A549 (cell line): ENCODE results near the gene HEXD. TPM values are rescaled to one million over a fixed set of nuclear protein-coding genes. Genes with fewer than 3 reads are reported as not detected.
A peak's percentile ranks its signal among the peaks of the same experiment; 100 is the strongest.

Source experiments
- ATAC-seq, 2 experiments: fragments of 200-7000 bp in 1 of 2; fragments of >200 bp in 1 of 2; cut with Nextera tagmentation in 1 of 2; cut with Tn5 transposase in 1 of 2; 3 replicates each; pipeline versions ENCODE4 v1.8.0 to v1.9.1; 2018 to 2020; ENCODE audit warnings: mild to moderate bottlenecking in 1 of 2, moderate library complexity in 1 of 2
- CTCF ChIA-PET: fragments of 300-600 bp; sonication (Branson Sonifier 250); formaldehyde crosslinking; extraction: SDS; loops from one replicate; lab custom pipeline; 2021; ENCODE audit warnings: antibody characterized with exemption, inconsistent platforms; lab: Yijun Ruan, JAX
- POLR2A ChIA-PET: fragments of 350-600 bp; formaldehyde crosslinking; extraction: SDS; loops from one replicate; lab custom pipeline; 2021; ENCODE audit warnings: antibody characterized with exemption, inconsistent platforms; lab: Yijun Ruan, JAX
- DNase-seq, 2 experiments: peaks; one replicate each; pipeline versions ENCODE4 v3.0.0 to v3.0.0-alpha.2; 2011 to 2016; ENCODE audit warnings: low read depth in 1 of 2, low spot score in 1 of 2
- FAIRE-seq: peaks from 2 replicates; lab custom pipeline; 2011; peaks lifted over from hg19 to GRCh38; lab: Jason Lieb, UNC
- H3K27ac ChIP-seq, 2 experiments: fragments of >200 bp; sonication (Bioruptor Twin); formaldehyde crosslinking; 3 replicates each; pipeline ENCODE4 v1.5.1; 2016 to 2017
- H3K4me1 ChIP-seq: fragments of >200 bp; sonication (Bioruptor Twin); formaldehyde crosslinking; 3 replicates; pipeline ENCODE4 v1.6.1; 2016
- H3K4me2 ChIP-seq: fragments of >200 bp; sonication (Bioruptor Twin); formaldehyde crosslinking; 3 replicates; pipeline ENCODE4 v1.6.1; 2016
- H3K4me3 ChIP-seq: fragments of >200 bp; sonication (Bioruptor Twin); formaldehyde crosslinking; 3 replicates; pipeline ENCODE4 v1.5.1; 2016
- H3K9me3 ChIP-seq: fragments of >200 bp; sonication (Bioruptor Twin); formaldehyde crosslinking; 3 replicates; pipeline ENCODE4 v1.6.1; 2016
- BHLHE40 ChIP-seq: IDR thresholded peaks from 2 replicates; pipeline ENCODE4 v1.6.1; 2012; ENCODE audit warnings: low read depth, low read length, inconsistent platforms
- CHD2 ChIP-seq: fragments of 150-350 bp; IDR thresholded peaks from 2 replicates; pipeline ENCODE4 v1.6.1; 2014; ENCODE audit warnings: low read length; ENCODE audit not compliant: partially characterized antibody
- EHF ChIP-seq: fragments of 250-450 bp; sonication (Bioruptor Pico); IDR thresholded peaks from 2 replicates; pipeline ENCODE4 v1.5.0; 2020; ENCODE audit warnings: mild to moderate bottlenecking
- EP300 ChIP-seq, 2 experiments: fragments of >200 bp; sonication (Bioruptor Twin); formaldehyde crosslinking; IDR thresholded peaks; 2 replicates in 1 of 2; 3 replicates in 1 of 2; pipeline ENCODE4 v1.6.1; 2016 to 2017
- FOSL2 ChIP-seq, 2 experiments: fragments of 450-650 bp in 1 of 2; fragments of >200 bp in 1 of 2; sonication (Bioruptor Twin) in 1 of 2; formaldehyde crosslinking; IDR thresholded peaks; 2 replicates each; pipeline versions ENCODE4 v1.5.0 to v1.6.1; 2016 to 2020; ENCODE audit warnings: mild to moderate bottlenecking in 1 of 2, moderate library complexity in 1 of 2
- HOXA7 ChIP-seq: fragments of 250-450 bp; sonication (Bioruptor Pico); IDR thresholded peaks from 2 replicates; pipeline ENCODE4 v1.5.0; 2020; ENCODE audit warnings: mild to moderate bottlenecking, moderate library complexity
- MAFK ChIP-seq: fragments of 450-650 bp; IDR thresholded peaks from 2 replicates; pipeline ENCODE4 v1.6.1; 2014; ENCODE audit not compliant: partially characterized antibody
- MYC ChIP-seq: IDR thresholded peaks from 2 replicates; pipeline ENCODE4 v1.6.1; 2012; ENCODE audit warnings: mild to moderate bottlenecking, inconsistent platforms, low read length, improper control_type of control experiment, borderline replicate concordance
- NPAS2 ChIP-seq: fragments of 250-450 bp; sonication (Bioruptor Pico); IDR thresholded peaks from 2 replicates; pipeline ENCODE4 v1.8.0; 2022; ENCODE audit warnings: mild to moderate bottlenecking, moderate library complexity, borderline replicate concordance
- PHF8 ChIP-seq: fragments of 200-600 bp; sonication (generic); IDR thresholded peaks from 2 replicates; pipeline ENCODE4 v1.6.1; 2016; ENCODE audit warnings: low read depth, mild to moderate bottlenecking, antibody characterized with exemption, moderate library complexity, borderline replicate concordance
- POLR2A ChIP-seq: IDR thresholded peaks from 2 replicates; pipeline ENCODE4 v1.6.1; 2012; ENCODE audit warnings: mild to moderate bottlenecking, low read length
- SMC3 ChIP-seq: fragments of >200 bp; sonication (Bioruptor Twin); formaldehyde crosslinking; IDR thresholded peaks from 3 replicates; pipeline ENCODE4 v1.6.1; 2018; ENCODE audit warnings: inconsistent platforms
- TFCP2L1 ChIP-seq: fragments of 250-450 bp; sonication (Bioruptor Pico); IDR thresholded peaks from 2 replicates; pipeline ENCODE4 v1.5.0; 2021; ENCODE audit warnings: mild to moderate bottlenecking
- TP53 ChIP-seq: fragments of 250-450 bp; sonication (Bioruptor Pico); IDR thresholded peaks from 2 replicates; pipeline ENCODE4 v1.5.0; 2021; ENCODE audit warnings: mild to moderate bottlenecking, moderate library complexity
- ZC3H11A ChIP-seq: fragments of 450-650 bp; IDR thresholded peaks from 2 replicates; pipeline ENCODE4 v1.6.1; 2014; ENCODE audit warnings: antibody characterized with exemption, mild to moderate bottlenecking
- ZNF302 ChIP-seq: fragments of 250-450 bp; sonication (Bioruptor Pico); IDR thresholded peaks from 2 replicates; pipeline ENCODE4 v1.9.0; 2021; ENCODE audit warnings: inconsistent platforms, mild to moderate bottlenecking, moderate library complexity
- WGBS: methylation state at CpG from one replicate; pipeline ENCODE4 v1.1.6; 2017; ENCODE audit errors: missing lambda C conversion rate; 5-methylcytosine and 5-hydroxymethylcytosine counted together
- polyA plus RNA-seq, 4 experiments: library from polyadenylated mRNA; depleted of rRNA in 3 of 4; stranded (reverse); fragments of >200 nt; fragmentation: RNase III in 1 of 4; extraction: RNeasy Plus Mini Kit Qiagen cat#74134 plus additional on column Dnase treatment in 1 of 4; gene quantifications; 2 replicates in 3 of 4; 3 replicates in 1 of 4; pipeline ENCODE4 v1.2.3, GENCODE V29; 2011 to 2017
- TF ChIP-seq, protein P1 (sequence below): IDR thresholded peaks from 2 replicates; pipeline ENCODE4 v1.6.1; 2012
- TF ChIP-seq, protein P2 (sequence below): IDR thresholded peaks from 2 replicates; pipeline ENCODE4 v1.6.1; 2012
- TF ChIP-seq, protein P3 (sequence below): IDR thresholded peaks from 2 replicates; pipeline ENCODE4 v1.6.1; 2012; ENCODE audit warnings: low read depth, borderline replicate concordance
- TF ChIP-seq, protein P4 (sequence below): fragments of 250-450 bp; sonication (Bioruptor Pico); IDR thresholded peaks from 2 replicates; pipeline ENCODE4 v1.5.0; 2020; ENCODE audit warnings: low read depth, mild to moderate bottlenecking, moderate library complexity

HEXD gene
- polyA plus RNA-seq, 2 of the 4 experiments (the other 2 are of a cell fraction) = 18.0 to 19.5 TPM

DNA sequence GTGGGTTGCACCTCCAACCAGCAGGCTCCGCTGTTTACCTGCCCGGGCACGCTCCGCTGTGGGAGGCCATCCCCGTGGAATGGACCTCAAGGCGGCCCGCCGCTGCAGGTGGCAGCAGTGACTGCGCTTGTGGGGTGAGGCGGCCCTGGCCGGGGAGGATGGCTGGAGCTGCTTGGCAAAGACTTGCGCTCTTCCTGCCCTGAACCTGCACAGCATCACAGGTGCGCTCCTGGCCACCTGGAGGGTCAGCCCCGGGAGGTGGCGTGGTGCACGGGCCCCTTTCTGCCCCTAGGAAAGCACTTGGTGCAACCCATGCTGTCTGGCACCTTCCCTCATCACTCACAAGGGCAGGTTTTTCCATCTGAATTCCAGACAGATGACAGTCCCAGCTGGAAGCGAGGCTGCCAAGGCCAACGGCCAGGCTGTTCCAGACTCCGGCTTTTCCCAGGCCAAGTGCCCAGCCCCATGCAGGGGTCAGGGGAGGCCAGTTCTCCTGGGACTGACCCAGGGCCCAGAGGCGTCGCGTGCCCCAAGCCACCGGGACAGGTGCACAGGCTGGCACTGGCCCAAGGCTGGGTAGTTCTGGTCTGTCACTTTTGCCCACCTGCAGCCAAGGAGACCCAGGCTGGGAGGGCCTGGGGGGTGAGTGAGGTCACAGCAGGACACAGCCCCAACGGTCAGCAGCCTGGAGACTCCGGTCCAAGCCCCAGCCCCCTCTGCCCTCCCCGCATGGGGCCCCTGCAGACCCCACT lies 33.2 kb upstream of the HEXD start:
- ChIA-PET POLR2A (no interaction called here), CTCF (interaction anchor here (0.9 to 3.3 kb wide), 9 partner anchors 9 to 148 kb away, joined by 3 to 9 read pairs (median 5); no protein-coding TSS in a partner anchor)
- peaks cover 29% of the 10 kb centered on the region for H3K4me1 ChIP-seq
- WGBS = 41% methylated on average over 15 of the region's 26 CpGs
- H3K4me3 ChIP-seq = no peak overlapping the region
- H3K27ac ChIP-seq = peak overlapping the region; percentile 43 to 71; a peak in 4 of 6 replicates
- H3K4me2 ChIP-seq = peak overlapping the region; percentile 59
- ATAC-seq = peak; percentile 31 to 63; a peak in 5 of 6 replicates
- no peak for TF ChIP-seq BHLHE40
- TF ChIP-seq, protein P1, sequence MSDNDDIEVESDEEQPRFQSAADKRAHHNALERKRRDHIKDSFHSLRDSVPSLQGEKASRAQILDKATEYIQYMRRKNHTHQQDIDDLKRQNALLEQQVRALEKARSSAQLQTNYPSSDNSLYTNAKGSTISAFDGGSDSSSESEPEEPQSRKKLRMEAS = peak; percentile 68
- TF ChIP-seq ZNF302 (CRISPR knock-in tag) = no peak
- TF ChIP-seq TFCP2L1 = no peak
- TF ChIP-seq, protein P2, sequence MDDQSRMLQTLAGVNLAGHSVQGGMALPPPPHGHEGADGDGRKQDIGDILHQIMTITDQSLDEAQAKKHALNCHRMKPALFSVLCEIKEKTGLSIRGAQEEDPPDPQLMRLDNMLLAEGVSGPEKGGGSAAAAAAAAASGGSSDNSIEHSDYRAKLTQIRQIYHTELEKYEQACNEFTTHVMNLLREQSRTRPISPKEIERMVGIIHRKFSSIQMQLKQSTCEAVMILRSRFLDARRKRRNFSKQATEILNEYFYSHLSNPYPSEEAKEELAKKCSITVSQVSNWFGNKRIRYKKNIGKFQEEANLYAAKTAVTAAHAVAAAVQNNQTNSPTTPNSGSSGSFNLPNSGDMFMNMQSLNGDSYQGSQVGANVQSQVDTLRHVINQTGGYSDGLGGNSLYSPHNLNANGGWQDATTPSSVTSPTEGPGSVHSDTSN = peak; percentile 13; the same call in 1 of the 2 replicates
- TF ChIP-seq FOSL2 (IDR thresholded peaks at IDR 0.05) = no peak
- TF ChIP-seq FOSL2 (CRISPR knock-in tag; IDR thresholded peaks at IDR 0.05) = peak; percentile 41; the same call in 1 of the 2 replicates
- TF ChIP-seq POLR2A = no peak
- no peak for TF ChIP-seq ZC3H11A
- TF ChIP-seq, protein P3, sequence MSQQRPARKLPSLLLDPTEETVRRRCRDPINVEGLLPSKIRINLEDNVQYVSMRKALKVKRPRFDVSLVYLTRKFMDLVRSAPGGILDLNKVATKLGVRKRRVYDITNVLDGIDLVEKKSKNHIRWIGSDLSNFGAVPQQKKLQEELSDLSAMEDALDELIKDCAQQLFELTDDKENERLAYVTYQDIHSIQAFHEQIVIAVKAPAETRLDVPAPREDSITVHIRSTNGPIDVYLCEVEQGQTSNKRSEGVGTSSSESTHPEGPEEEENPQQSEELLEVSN = 0 out of 2 replicates have a peak, but pooled peaks have one; percentile 40
- TF ChIP-seq SMC3 = no peak
- no peak for TF ChIP-seq EHF (CRISPR knock-in tag)
- FAIRE-seq = no peak
- no peaks in the 10 kb centered on the region for H3K9me3 ChIP-seq
- DNase-seq = peak; percentile 60 to 65

DNA sequence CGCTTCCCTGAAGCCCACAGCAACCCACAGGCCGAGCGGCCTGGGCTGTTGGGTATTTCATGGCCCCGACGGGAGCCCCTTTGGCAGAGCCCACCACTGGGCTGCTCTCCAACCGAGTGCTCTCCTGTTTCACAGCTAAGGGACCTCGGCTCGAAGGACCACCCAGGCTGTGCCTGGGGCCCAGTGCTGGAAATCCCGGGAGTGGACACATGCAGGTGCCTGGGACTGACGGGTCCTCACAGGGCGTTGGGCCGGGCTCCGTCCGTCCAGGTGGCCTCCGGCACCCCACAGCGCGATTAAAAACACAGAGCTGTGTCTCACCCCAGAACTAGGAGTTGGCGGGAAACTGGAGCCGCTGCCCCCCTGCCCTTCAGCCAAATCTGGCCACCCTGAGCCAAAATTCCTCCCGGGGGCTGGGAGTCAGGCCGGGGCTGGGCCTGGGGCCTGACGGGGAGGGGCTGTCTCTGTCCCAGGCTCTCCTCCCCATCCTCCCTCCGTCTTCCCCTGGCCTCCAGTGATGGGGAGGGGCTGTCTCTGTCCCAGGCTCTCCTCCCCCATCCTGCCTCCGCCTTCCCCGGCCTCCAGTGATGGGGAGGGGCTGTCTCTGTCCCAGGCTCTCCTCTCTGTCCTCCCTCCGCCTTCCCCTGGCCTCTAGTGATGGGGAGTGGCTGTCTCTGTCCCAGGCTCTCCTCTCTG lies 32.4 kb upstream of the HEXD start:
- Histone ChIP-seq H3K4me1 (peaks cover 29% of the 10 kb centered on the region), H3K4me2 (peak overlapping the region; percentile 59), H3K4me3 (no peak overlapping the region), H3K27ac (peak overlapping the region; percentile 43 to 71; a peak in 4 of 6 replicates), H3K9me3 (no peaks in the 10 kb centered on the region)
- POLR2A ChIA-PET = no interaction called here
- ATAC-seq (no peak), FAIRE-seq (no peak), DNase-seq (no peak)
- CTCF ChIA-PET = interaction anchor here (0.9 to 3.3 kb wide), 7 partner anchors 10 to 149 kb away, joined by 3 to 9 read pairs (median 5); no protein-coding TSS in a partner anchor
- WGBS = 78% methylated on average over 22 of the region's 26 CpGs
- TF ChIP-seq CHD2 (no peak), HOXA7 (CRISPR knock-in tag) (no peak), MAFK (no peak), MYC (no peak), EHF (CRISPR knock-in tag) (no peak), TFCP2L1 (no peak), TP53 (no peak), NPAS2 (CRISPR knock-in tag) (no peak), EP300 (IDR thresholded peaks at IDR 0.05) (no peak), PHF8 (no peak)
- TF ChIP-seq, protein P4, sequence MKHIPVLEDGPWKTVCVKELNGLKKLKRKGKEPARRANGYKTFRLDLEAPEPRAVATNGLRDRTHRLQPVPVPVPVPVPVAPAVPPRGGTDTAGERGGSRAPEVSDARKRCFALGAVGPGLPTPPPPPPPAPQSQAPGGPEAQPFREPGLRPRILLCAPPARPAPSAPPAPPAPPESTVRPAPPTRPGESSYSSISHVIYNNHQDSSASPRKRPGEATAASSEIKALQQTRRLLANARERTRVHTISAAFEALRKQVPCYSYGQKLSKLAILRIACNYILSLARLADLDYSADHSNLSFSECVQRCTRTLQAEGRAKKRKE (CRISPR knock-in tag) = no peak
- TF ChIP-seq, protein P3 = no peak
